Naive thymus-derived CD8-positive, alpha-beta T cell (primary cell): Measurements from ENCODE around the gene ELFN1. TPM values are rescaled to one million over a fixed set of nuclear protein-coding genes. Genes with fewer than 3 reads are reported as not detected.

Experiments used
- ATAC-seq, 2 donors: fragments of 150-1000 bp; cut with Tn5 transposase in 1 of 2; sonication (Bioruptor Pico), chemical (Tn5 transposase) in 1 of 2; 1 replicate in 1 of 2; 2 replicates in 1 of 2; pipeline ENCODE4 v1.10.0; 2021; ENCODE audit warnings: mild to moderate bottlenecking in 2 of 2, moderate library complexity in 2 of 2
- POLR2A ChIA-PET: fragments of 350-600 bp; sonication (Branson Sonifier 250); formaldehyde crosslinking; loops from one replicate; lab custom pipeline; 2021; ENCODE audit warnings: antibody characterized with exemption; lab: Charles Lee
- DNase-seq, 10 donors: peaks; one replicate each; pipeline versions ENCODE4 v3.0.0 to v3.0.0-alpha.2; 2020 to 2022
- H3K27ac Mint-ChIP-seq, 10 donors: one replicate each; pipeline ENCODE4 v1.8.0; 2020 to 2022; ENCODE audit warnings: mild to moderate bottlenecking in 10 of 10, mixed read lengths in 10 of 10, moderate library complexity in 4 of 10, inconsistent platforms in 1 of 10
- H3K27me3 Mint-ChIP-seq, 5 donors: one replicate each; pipeline ENCODE4 v1.8.0; 2021 to 2022; ENCODE audit warnings: mixed read lengths in 5 of 5
- H3K36me3 Mint-ChIP-seq, 3 donors: one replicate each; pipeline ENCODE4 v1.8.0; 2020 to 2022; ENCODE audit warnings: mixed read lengths in 3 of 3, mild to moderate bottlenecking in 2 of 3, inconsistent platforms in 1 of 3
- H3K4me1 Mint-ChIP-seq, 4 donors: one replicate each; pipeline ENCODE4 v1.8.0; 2021 to 2022; ENCODE audit warnings: mixed read lengths in 4 of 4
- H3K4me3 Mint-ChIP-seq, 10 donors: one replicate each; pipeline ENCODE4 v1.8.0; 2020 to 2022; ENCODE audit warnings: mild to moderate bottlenecking in 10 of 10, mixed read lengths in 10 of 10, moderate library complexity in 6 of 10, inconsistent platforms in 1 of 10
- H3K9me3 Mint-ChIP-seq, 9 donors: one replicate each; pipeline ENCODE4 v1.8.0; 2020 to 2022; ENCODE audit warnings: mixed read lengths in 9 of 9, mild to moderate bottlenecking in 3 of 9, inconsistent platforms in 1 of 9, moderate library complexity in 1 of 9
- polyA plus RNA-seq, 3 donors: library from polyadenylated mRNA; unstranded; fragments of 300-500 nt; fragmentation: Illumina TruSeq; gene quantifications; one replicate each; pipeline ENCODE4 v1.2.3, GENCODE V29; 2021
- total RNA-seq, 8 experiments: library from RNA in 2 of 8; stranded (reverse) in 2 of 8; gene quantifications; one replicate each; pipeline ENCODE4 v1.2.3 and lab custom pipeline; 2021 to 2026

ELFN1 gene
- total and polyA plus RNA-seq, 5 experiments from 2014 or later = not detected

- Mint-ChIP-seq H3K27me3 (peaks cover 2 to 15% (median 8%) of the 10 kb centered on the region in 5 donors), H3K4me1 (peaks cover 12 to 20% (median 15%) of the 10 kb centered on the region in 4 donors), H3K9me3 (peaks cover 0 to 2% (median 0%) of the 10 kb centered on the region in 9 donors), H3K4me3 (no peak overlapping the region), H3K27ac (no peak overlapping the region), H3K36me3 (no peaks in the 10 kb centered on the region)
- ATAC-seq (no peak), DNase-seq (no peak)
- POLR2A ChIA-PET = no interaction called here
These were observed 65.2 kb downstream of the ELFN1 start for GRCh38 chr7:1735262-1735661.

GRCh38 chr7:1735806-1736483 lies 65.9 kb downstream of the ELFN1 start:
- peaks cover 2 to 15% (median 7%) of the 10 kb centered on the region in 5 donors for H3K27me3 Mint-ChIP-seq
- H3K36me3 Mint-ChIP-seq = no peaks in the 10 kb centered on the region
- ATAC-seq = no peak
- peak overlapping the region in 1 of 10 donors; percentile 51 for H3K4me3 Mint-ChIP-seq
- peaks cover 12 to 21% (median 15%) of the 10 kb centered on the region in 4 donors for H3K4me1 Mint-ChIP-seq
- H3K9me3 Mint-ChIP-seq = peaks cover 0 to under 1% (median 0%) of the 10 kb centered on the region in 9 donors
- H3K27ac Mint-ChIP-seq = no peak overlapping the region
- no peak for DNase-seq
- POLR2A ChIA-PET = no interaction called here

GRCh38 chr7:1736484-1736817 lies 66.4 kb downstream of the ELFN1 start:
- Mint-ChIP-seq H3K4me1 (peaks cover 14 to 22% (median 18%) of the 10 kb centered on the region in 4 donors), H3K9me3 (no peaks in the 10 kb centered on the region), H3K27me3 (peaks cover 2 to 15% (median 5%) of the 10 kb centered on the region in 5 donors), H3K4me3 (no peak overlapping the region), H3K36me3 (no peaks in the 10 kb centered on the region), H3K27ac (no peak overlapping the region)
- POLR2A ChIA-PET = no interaction called here
- ATAC-seq (no peak), DNase-seq (no peak)

GRCh38 chr7:1736830-1737229 lies 66.8 kb downstream of the ELFN1 start:
- Mint-ChIP-seq H3K27me3 (peaks cover 2 to 16% (median 5%) of the 10 kb centered on the region in 5 donors), H3K9me3 (no peaks in the 10 kb centered on the region), H3K4me3 (no peak overlapping the region), H3K36me3 (no peaks in the 10 kb centered on the region), H3K4me1 (peaks cover 14 to 26% (median 22%) of the 10 kb centered on the region in 4 donors), H3K27ac (peak overlapping the region in 1 of 10 donors; percentile 50)
- DNase-seq (no peak), ATAC-seq (no peak)
- POLR2A ChIA-PET = no interaction called here

- Mint-ChIP-seq H3K36me3 (no peaks in the 10 kb centered on the region), H3K9me3 (no peaks in the 10 kb centered on the region), H3K4me3 (no peak overlapping the region), H3K27ac (no peak overlapping the region), H3K27me3 (peaks cover 2 to 16% (median 5%) of the 10 kb centered on the region in 5 donors), H3K4me1 (peaks cover 14 to 31% (median 26%) of the 10 kb centered on the region in 4 donors)
- POLR2A ChIA-PET = no interaction called here
- ATAC-seq (no peak), DNase-seq (no peak)
These were observed 67.4 kb downstream of the ELFN1 start for GRCh38 chr7:1737523-1737922.

GRCh38 chr7:1737956-1738355 lies 67.9 kb downstream of the ELFN1 start:
- peak overlapping the region in 2 of 10 donors; percentile 81 to 97 for H3K27ac Mint-ChIP-seq
- no peak for ATAC-seq
- peaks cover 2 to 16% (median 5%) of the 10 kb centered on the region in 5 donors for H3K27me3 Mint-ChIP-seq
- POLR2A ChIA-PET = no interaction called here
- DNase-seq = no peak
- no peaks in the 10 kb centered on the region for H3K36me3 Mint-ChIP-seq
- H3K9me3 Mint-ChIP-seq = no peaks in the 10 kb centered on the region
- H3K4me1 Mint-ChIP-seq = peaks cover 17 to 35% (median 30%) of the 10 kb centered on the region in 4 donors
- peak overlapping the region in 3 of 10 donors; percentile 35 to 66 (median 53) for H3K4me3 Mint-ChIP-seq

GRCh38 chr7:1738511-1738910 lies 68.4 kb downstream of the ELFN1 start:
- Mint-ChIP-seq H3K36me3 (no peaks in the 10 kb centered on the region), H3K4me1 (peaks cover 18 to 38% (median 32%) of the 10 kb centered on the region in 4 donors), H3K27ac (peak overlapping the region in 4 of 10 donors; percentile 54 to 97 (median 82)), H3K4me3 (peak overlapping the region in 8 of 10 donors; percentile 0 to 90 (median 56)), H3K27me3 (peaks cover 2 to 16% (median 5%) of the 10 kb centered on the region in 5 donors), H3K9me3 (no peaks in the 10 kb centered on the region)
- no peak for DNase-seq
- ATAC-seq = no peak
- POLR2A ChIA-PET = no interaction called here

GRCh38 chr7:1738956-1739355 lies 68.9 kb downstream of the ELFN1 start:
- DNase-seq (no peak), ATAC-seq (no peak)
- POLR2A ChIA-PET = no interaction called here
- Mint-ChIP-seq H3K4me1 (peaks cover 18 to 38% (median 32%) of the 10 kb centered on the region in 4 donors), H3K4me3 (peak overlapping the region in 5 of 10 donors; percentile 35 to 90 (median 66)), H3K9me3 (no peaks in the 10 kb centered on the region), H3K27ac (peak overlapping the region in 1 of 10 donors; percentile 97), H3K36me3 (no peaks in the 10 kb centered on the region), H3K27me3 (peaks cover 2 to 16% (median 5%) of the 10 kb centered on the region in 5 donors)

- Mint-ChIP-seq H3K4me1 (peaks cover 18 to 38% (median 32%) of the 10 kb centered on the region in 4 donors), H3K36me3 (no peaks in the 10 kb centered on the region), H3K9me3 (no peaks in the 10 kb centered on the region), H3K27me3 (peaks cover 2 to 16% (median 5%) of the 10 kb centered on the region in 5 donors), H3K27ac (peak overlapping the region in 5 of 10 donors; percentile 6 to 97 (median 48)), H3K4me3 (peak overlapping the region in 2 of 10 donors; percentile 15 to 64)
- POLR2A ChIA-PET = no interaction called here
- DNase-seq (no peak), ATAC-seq (no peak)
These were observed 69.5 kb downstream of the ELFN1 start for GRCh38 chr7:1739593-1739992.

- H3K27ac Mint-ChIP-seq = no peak overlapping the region
- peak overlapping the region in 1 of 10 donors; percentile 22 for H3K4me3 Mint-ChIP-seq
- no peaks in the 10 kb centered on the region for H3K9me3 Mint-ChIP-seq
- DNase-seq (no peak), ATAC-seq (no peak)
- POLR2A ChIA-PET = no interaction called here
- peaks cover 2 to 15% (median 5%) of the 10 kb centered on the region in 5 donors for H3K27me3 Mint-ChIP-seq
- H3K36me3 Mint-ChIP-seq = no peaks in the 10 kb centered on the region
- H3K4me1 Mint-ChIP-seq = peaks cover 18 to 38% (median 32%) of the 10 kb centered on the region in 4 donors
These were observed 70.1 kb downstream of the ELFN1 start for GRCh38 chr7:1740214-1740613.

GRCh38 chr7:1741246-1741645 lies 71.2 kb downstream of the ELFN1 start:
- Mint-ChIP-seq H3K27me3 (peaks cover 2 to 15% (median 5%) of the 10 kb centered on the region in 5 donors), H3K27ac (peak overlapping the region in 1 of 10 donors; percentile 60), H3K4me1 (peaks cover 16 to 38% (median 33%) of the 10 kb centered on the region in 4 donors), H3K4me3 (peak overlapping the region in 6 of 10 donors; percentile 7 to 72 (median 54)), H3K36me3 (no peaks in the 10 kb centered on the region), H3K9me3 (no peaks in the 10 kb centered on the region)
- POLR2A ChIA-PET = no interaction called here
- ATAC-seq = no peak
- DNase-seq = no peak

GRCh38 chr7:1741751-1742554 lies 71.9 kb downstream of the ELFN1 start:
- Mint-ChIP-seq H3K36me3 (no peaks in the 10 kb centered on the region), H3K4me3 (peak overlapping the region in 9 of 10 donors; percentile 7 to 77 (median 58)), H3K4me1 (peaks cover 18 to 40% (median 34%) of the 10 kb centered on the region in 4 donors), H3K27ac (peak overlapping the region in 5 of 10 donors; percentile 15 to 77 (median 60)), H3K27me3 (peaks cover 2 to 15% (median 5%) of the 10 kb centered on the region in 5 donors), H3K9me3 (no peaks in the 10 kb centered on the region)
- DNase-seq (no peak), ATAC-seq (peak; percentile 45 to 50)
- POLR2A ChIA-PET = interaction anchor here (0.5 kb wide), 1 partner anchor 1200 kb away, joined by 4 read pairs; no protein-coding TSS in a partner anchor
